GM12878 (cell line): ENCODE measurements around the gene EEF1A1. TPM values are rescaled to one million over a fixed set of nuclear protein-coding genes. Genes with fewer than 3 reads are reported as not detected.
A peak's percentile ranks its signal among the peaks of the same experiment; 100 is the strongest.

ENCODE experiments used
- CREM ChIP-seq: IDR thresholded peaks from 2 replicates; pipeline ENCODE4 v1.6.1; 2014; ENCODE audit warnings: antibody characterized with exemption, low read depth
- CTCF ChIP-seq, 3 experiments: IDR thresholded peaks in 2 of 3; conservative IDR thresholded peaks in 1 of 3; 2 replicates each; pipeline ENCODE4 v1.5.1; 2011; ENCODE audit warnings: low read depth in 3 of 3, low read length in 3 of 3, mild to moderate bottlenecking in 3 of 3, control low read depth in 2 of 3, moderate library complexity in 2 of 3, inconsistent platforms in 1 of 3, mixed read lengths in 1 of 3; ENCODE audit not compliant: control insufficient read depth in 2 of 3, insufficient read depth in 1 of 3; ENCODE audit errors: extremely low read depth in 1 of 3
- FOS ChIP-seq: IDR thresholded peaks from 3 replicates; pipeline ENCODE4 v1.6.1; 2011; ENCODE audit warnings: borderline replicate concordance; ENCODE audit not compliant: insufficient read length; ENCODE audit errors: extremely low read depth
- HDAC2 ChIP-seq: fragments of 200-600 bp; sonication (generic); IDR thresholded peaks from 2 replicates; pipeline ENCODE4 v1.6.1; 2017
- IKZF2 ChIP-seq, 2 experiments: fragments of 450-650 bp; IDR thresholded peaks; 2 replicates each; pipeline ENCODE4 v1.6.1; 2017; ENCODE audit warnings: mild to moderate bottlenecking in 2 of 2, moderate library complexity in 2 of 2
- IRF3 ChIP-seq: fragments of 450-650 bp; IDR thresholded peaks from 2 replicates; pipeline ENCODE4 v1.6.1; 2014; ENCODE audit warnings: mild to moderate bottlenecking
- JUNB ChIP-seq: IDR thresholded peaks from 2 replicates; pipeline ENCODE4 v1.6.1; 2016; ENCODE audit warnings: antibody characterized with exemption, mild to moderate bottlenecking
- KLF5 ChIP-seq: fragments of 450-650 bp; IDR thresholded peaks from 2 replicates; pipeline ENCODE4 v1.6.1; 2014; ENCODE audit warnings: mild to moderate bottlenecking; ENCODE audit not compliant: partially characterized antibody
- MXI1 ChIP-seq: fragments of 150-350 bp; IDR thresholded peaks from 2 replicates; pipeline ENCODE4 v1.6.1; 2011; ENCODE audit warnings: low read depth, mild to moderate bottlenecking, inconsistent platforms, low read length, improper control_type of control experiment
- NFYB ChIP-seq: IDR thresholded peaks from 2 replicates; pipeline ENCODE4 v1.6.1; 2011; ENCODE audit warnings: low read depth, mild to moderate bottlenecking, low read length, improper control_type of control experiment, moderate library complexity; ENCODE audit not compliant: insufficient read depth
- NR2C2 ChIP-seq: IDR thresholded peaks from 2 replicates; pipeline ENCODE4 v1.6.1; 2011; ENCODE audit warnings: borderline replicate concordance, low read depth; ENCODE audit not compliant: control insufficient read depth, insufficient read length
- RELA ChIP-seq: fragments of 450-650 bp; IDR thresholded peaks from 2 replicates; pipeline ENCODE4 v1.8.0; 2014; ENCODE audit warnings: borderline replicate concordance; ENCODE audit not compliant: partially characterized antibody
- RUNX3 ChIP-seq: IDR thresholded peaks from 2 replicates; pipeline ENCODE4 v1.6.1; 2012; ENCODE audit warnings: low read length, inconsistent platforms
- SMAD1 ChIP-seq: fragments of 450-650 bp; IDR thresholded peaks from 2 replicates; pipeline ENCODE4 v1.6.1; 2018; ENCODE audit warnings: mild to moderate bottlenecking, low read depth; ENCODE audit not compliant: partially characterized antibody
- SMC3 ChIP-seq: IDR thresholded peaks from 2 replicates; pipeline ENCODE4 v1.6.1; 2011; ENCODE audit warnings: low read length, improper control_type of control experiment, borderline replicate concordance
- SPI1 ChIP-seq: IDR thresholded peaks from 2 replicates; pipeline ENCODE4 v1.6.1; 2011; ENCODE audit warnings: low read depth, mild to moderate bottlenecking, low read length, moderate library complexity, borderline replicate concordance; ENCODE audit not compliant: insufficient read depth
- TCF3 ChIP-seq: IDR thresholded peaks from 2 replicates; pipeline ENCODE4 v1.6.1; 2012; ENCODE audit warnings: low read depth, mild to moderate bottlenecking, low read length, borderline replicate concordance; ENCODE audit not compliant: insufficient read depth
- TCF7 ChIP-seq: IDR thresholded peaks from 2 replicates; pipeline ENCODE4 v1.6.1; 2014; ENCODE audit warnings: antibody characterized with exemption, borderline replicate concordance
- polyA plus RNA-seq, 11 experiments: library from polyadenylated mRNA; depleted of rRNA in 4 of 11; unstranded in 6 of 11; stranded (reverse) in 5 of 11; fragments of >200 nt; fragmentation: Nextera tagmentation in 4 of 11; fragmentation: Illumina TruSeq in 1 of 11; extraction: Ambion mirVana in 4 of 11; extraction: Trizol in 1 of 11; gene quantifications; 1 replicate in 1 of 11; 2 replicates in 10 of 11; pipeline versions ENCODE4 v1.2.1 to v1.2.3, GENCODE V29; 2011 to 2016; ENCODE audit warnings: inconsistent platforms in 2 of 11, missing spikeins in 2 of 11, low read depth in 1 of 11
- total RNA-seq, 4 experiments: library from RNA; depleted of rRNA in 3 of 4; stranded (reverse); fragments of >200 nt in 3 of 4; fragmentation: Illumina TruSeq in 1 of 4; extraction: Trizol in 1 of 4; gene quantifications; 2 replicates each; pipeline versions ENCODE4 v1.2.1 to v1.2.3, GENCODE V29; 2013 to 2021
- TF ChIP-seq, protein P1 (sequence below): fragments of 450-650 bp; IDR thresholded peaks from 2 replicates; pipeline ENCODE4 v1.6.1; 2016; ENCODE audit warnings: mild to moderate bottlenecking
- TF ChIP-seq, protein P2 (sequence below): fragments of 450-650 bp; IDR thresholded peaks from 2 replicates; pipeline ENCODE4 v1.6.1; 2017; ENCODE audit warnings: mild to moderate bottlenecking, moderate library complexity
- TF ChIP-seq, protein P3 (sequence below): IDR thresholded peaks from 2 replicates; pipeline ENCODE4 v1.6.1; 2012; ENCODE audit warnings: low read depth, low read length, improper control_type of control experiment

The EEF1A1 gene
- total and polyA plus RNA-seq, 10 of the 15 experiments (the other 5 are each of a cell fraction or from before 2014, with no cell fraction given): 4,214 to 18,090 (median 14,132) TPM

DNA sequence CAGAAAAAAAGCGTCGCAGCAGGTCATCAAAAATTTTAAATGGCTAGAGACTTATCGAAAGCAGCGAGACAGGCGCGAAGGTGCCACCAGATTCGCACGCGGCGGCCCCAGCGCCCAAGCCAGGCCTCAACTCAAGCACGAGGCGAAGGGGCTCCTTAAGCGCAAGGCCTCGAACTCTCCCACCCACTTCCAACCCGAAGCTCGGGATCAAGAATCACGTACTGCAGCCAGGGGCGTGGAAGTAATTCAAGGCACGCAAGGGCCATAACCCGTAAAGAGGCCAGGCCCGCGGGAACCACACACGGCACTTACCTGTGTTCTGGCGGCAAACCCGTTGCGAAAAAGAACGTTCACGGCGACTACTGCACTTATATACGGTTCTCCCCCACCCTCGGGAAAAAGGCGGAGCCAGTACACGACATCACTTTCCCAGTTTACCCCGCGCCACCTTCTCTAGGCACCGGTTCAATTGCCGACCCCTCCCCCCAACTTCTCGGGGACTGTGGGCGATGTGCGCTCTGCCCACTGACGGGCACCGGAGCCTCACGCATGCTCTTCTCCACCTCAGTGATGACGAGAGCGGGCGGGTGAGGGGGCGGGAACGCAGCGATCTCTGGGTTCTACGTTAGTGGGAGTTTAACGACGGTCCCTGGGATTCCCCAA lies at the start of gene EEF1A1 (continued):
- TF ChIP-seq, protein P1, sequence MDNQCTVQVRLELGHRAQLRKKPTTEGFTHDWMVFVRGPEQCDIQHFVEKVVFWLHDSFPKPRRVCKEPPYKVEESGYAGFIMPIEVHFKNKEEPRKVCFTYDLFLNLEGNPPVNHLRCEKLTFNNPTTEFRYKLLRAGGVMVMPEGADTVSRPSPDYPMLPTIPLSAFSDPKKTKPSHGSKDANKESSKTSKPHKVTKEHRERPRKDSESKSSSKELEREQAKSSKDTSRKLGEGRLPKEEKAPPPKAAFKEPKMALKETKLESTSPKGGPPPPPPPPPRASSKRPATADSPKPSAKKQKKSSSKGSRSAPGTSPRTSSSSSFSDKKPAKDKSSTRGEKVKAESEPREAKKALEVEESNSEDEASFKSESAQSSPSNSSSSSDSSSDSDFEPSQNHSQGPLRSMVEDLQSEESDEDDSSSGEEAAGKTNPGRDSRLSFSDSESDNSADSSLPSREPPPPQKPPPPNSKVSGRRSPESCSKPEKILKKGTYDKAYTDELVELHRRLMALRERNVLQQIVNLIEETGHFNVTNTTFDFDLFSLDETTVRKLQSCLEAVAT: peak; percentile 98
- TF ChIP-seq SPI1 (no peak), MXI1 (peak; percentile 73; the same call in 1 of the 2 replicates), NFYB (no peak; the same call in 1 of the 2 replicates), SMAD1 (peak; percentile 99), HDAC2 (no peak), KLF5 (peak; percentile 82), SMC3 (no peak), RUNX3 (peak; percentile 73), RELA (peak; percentile 80), IKZF2 (IDR thresholded peaks at IDR 0.05) (no peak; a peak in 2 of 4 replicates), TCF7 (0 out of 2 replicates have a peak, but pooled peaks have one; percentile 24), NR2C2 (no peak), CREM (peak; percentile 97), CTCF (IDR thresholded peaks at IDR 0.05 in 2 of 3, conservative IDR thresholded peaks at IDR 0.05 in 1 of 3; ENCODE audit: control insufficient read depth in 2 of 3, extremely low read depth in 1 of 3, insufficient read depth in 1 of 3, low read depth in 3 of 3, low read length in 3 of 3) (no peak; a peak in 1 of 6 replicates), FOS (no peak), IRF3 (peak; percentile 80), JUNB (peak; percentile 100), TCF3 (peak; percentile 94; the same call in 1 of the 2 replicates)
- TF ChIP-seq, protein P2, sequence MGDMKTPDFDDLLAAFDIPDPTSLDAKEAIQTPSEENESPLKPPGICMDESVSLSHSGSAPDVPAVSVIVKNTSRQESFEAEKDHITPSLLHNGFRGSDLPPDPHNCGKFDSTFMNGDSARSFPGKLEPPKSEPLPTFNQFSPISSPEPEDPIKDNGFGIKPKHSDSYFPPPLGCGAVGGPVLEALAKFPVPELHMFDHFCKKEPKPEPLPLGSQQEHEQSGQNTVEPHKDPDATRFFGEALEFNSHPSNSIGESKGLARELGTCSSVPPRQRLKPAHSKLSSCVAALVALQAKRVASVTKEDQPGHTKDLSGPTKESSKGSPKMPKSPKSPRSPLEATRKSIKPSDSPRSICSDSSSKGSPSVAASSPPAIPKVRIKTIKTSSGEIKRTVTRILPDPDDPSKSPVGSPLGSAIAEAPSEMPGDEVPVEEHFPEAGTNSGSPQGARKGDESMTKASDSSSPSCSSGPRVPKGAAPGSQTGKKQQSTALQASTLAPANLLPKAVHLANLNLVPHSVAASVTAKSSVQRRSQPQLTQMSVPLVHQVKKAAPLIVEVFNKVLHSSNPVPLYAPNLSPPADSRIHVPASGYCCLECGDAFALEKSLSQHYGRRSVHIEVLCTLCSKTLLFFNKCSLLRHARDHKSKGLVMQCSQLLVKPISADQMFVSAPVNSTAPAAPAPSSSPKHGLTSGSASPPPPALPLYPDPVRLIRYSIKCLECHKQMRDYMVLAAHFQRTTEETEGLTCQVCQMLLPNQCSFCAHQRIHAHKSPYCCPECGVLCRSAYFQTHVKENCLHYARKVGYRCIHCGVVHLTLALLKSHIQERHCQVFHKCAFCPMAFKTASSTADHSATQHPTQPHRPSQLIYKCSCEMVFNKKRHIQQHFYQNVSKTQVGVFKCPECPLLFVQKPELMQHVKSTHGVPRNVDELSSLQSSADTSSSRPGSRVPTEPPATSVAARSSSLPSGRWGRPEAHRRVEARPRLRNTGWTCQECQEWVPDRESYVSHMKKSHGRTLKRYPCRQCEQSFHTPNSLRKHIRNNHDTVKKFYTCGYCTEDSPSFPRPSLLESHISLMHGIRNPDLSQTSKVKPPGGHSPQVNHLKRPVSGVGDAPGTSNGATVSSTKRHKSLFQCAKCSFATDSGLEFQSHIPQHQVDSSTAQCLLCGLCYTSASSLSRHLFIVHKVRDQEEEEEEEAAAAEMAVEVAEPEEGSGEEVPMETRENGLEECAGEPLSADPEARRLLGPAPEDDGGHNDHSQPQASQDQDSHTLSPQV: peak; percentile 75; the same call in 1 of the 2 replicates
- TF ChIP-seq, protein P3, sequence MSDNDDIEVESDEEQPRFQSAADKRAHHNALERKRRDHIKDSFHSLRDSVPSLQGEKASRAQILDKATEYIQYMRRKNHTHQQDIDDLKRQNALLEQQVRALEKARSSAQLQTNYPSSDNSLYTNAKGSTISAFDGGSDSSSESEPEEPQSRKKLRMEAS: no peak; the same call in 1 of the 2 replicates
